Lower leg skin (tissue), 3 donors: ENCODE measurements around the gene FSTL5.

Experiments
- CTCF ChIP-seq, 3 donors: fragments of 450-650 bp; IDR thresholded peaks; one replicate each; pipeline ENCODE4 v1.5.1; 2016; ENCODE audit warnings: antibody characterized with exemption in 3 of 3, mild to moderate bottlenecking in 3 of 3, moderate library complexity in 2 of 3
- POLR2A ChIP-seq, 2 donors: fragments of 450-650 bp; IDR thresholded peaks; one replicate each; pipeline ENCODE4 v1.6.1; 2016 to 2017; ENCODE audit warnings: antibody characterized with exemption in 2 of 2, mild to moderate bottlenecking in 1 of 2, moderate library complexity in 1 of 2

GRCh38 chr4:161356351-161356750 lies 807.4 kb downstream of the FSTL5 start:
- TF ChIP-seq POLR2A (IDR thresholded peaks at IDR 0.05) (no peak), CTCF (IDR thresholded peaks at IDR 0.05) (no peak)
